ENCODE measurements around the gene RESP18. TPM values are rescaled to one million over a fixed set of nuclear protein-coding genes. Genes with fewer than 3 reads are reported as not detected.

Gene RESP18
- total and polyA plus RNA-seq, 4 donors = not detected

- DNase-seq (no peak), ATAC-seq (ENCODE audit: insufficient read depth, low FRiP score) (no peak)
- Histone ChIP-seq H3K27me3 (ENCODE audit: control insufficient read depth in 3 of 3, insufficient read depth in 3 of 3, low read length in 2 of 3) (peaks cover 0 to 5% (median 0%) of the 10 kb centered on the region in 3 donors), H3K36me3 (ENCODE audit: control insufficient read depth in 4 of 4, insufficient read depth in 4 of 4, low read length in 4 of 4) (no peaks in the 10 kb centered on the region), H3K4me1 (ENCODE audit: control insufficient read depth in 5 of 5, insufficient read depth in 5 of 5, low read length in 5 of 5) (peaks cover 0 to 13% (median 4%) of the 10 kb centered on the region in 5 donors), H3K27ac (ENCODE audit: low read depth in 1 of 2, low read length in 1 of 2) (no peak overlapping the region), H3K9me3 (ENCODE audit: control insufficient read depth in 4 of 4, insufficient read depth in 3 of 4, low read length in 3 of 4) (no peaks in the 10 kb centered on the region), H3K4me3 (no peak overlapping the region), H3K9ac (ENCODE audit: insufficient read depth in 1 of 2, low read length in 2 of 2) (no peak overlapping the region)
- TF ChIP-seq, protein P1, sequence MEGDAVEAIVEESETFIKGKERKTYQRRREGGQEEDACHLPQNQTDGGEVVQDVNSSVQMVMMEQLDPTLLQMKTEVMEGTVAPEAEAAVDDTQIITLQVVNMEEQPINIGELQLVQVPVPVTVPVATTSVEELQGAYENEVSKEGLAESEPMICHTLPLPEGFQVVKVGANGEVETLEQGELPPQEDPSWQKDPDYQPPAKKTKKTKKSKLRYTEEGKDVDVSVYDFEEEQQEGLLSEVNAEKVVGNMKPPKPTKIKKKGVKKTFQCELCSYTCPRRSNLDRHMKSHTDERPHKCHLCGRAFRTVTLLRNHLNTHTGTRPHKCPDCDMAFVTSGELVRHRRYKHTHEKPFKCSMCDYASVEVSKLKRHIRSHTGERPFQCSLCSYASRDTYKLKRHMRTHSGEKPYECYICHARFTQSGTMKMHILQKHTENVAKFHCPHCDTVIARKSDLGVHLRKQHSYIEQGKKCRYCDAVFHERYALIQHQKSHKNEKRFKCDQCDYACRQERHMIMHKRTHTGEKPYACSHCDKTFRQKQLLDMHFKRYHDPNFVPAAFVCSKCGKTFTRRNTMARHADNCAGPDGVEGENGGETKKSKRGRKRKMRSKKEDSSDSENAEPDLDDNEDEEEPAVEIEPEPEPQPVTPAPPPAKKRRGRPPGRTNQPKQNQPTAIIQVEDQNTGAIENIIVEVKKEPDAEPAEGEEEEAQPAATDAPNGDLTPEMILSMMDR (IDR thresholded peaks at IDR 0.05; ENCODE audit: control extremely low read depth, extremely low read depth) = no peak
- 88 to 89% methylated on average over 5 of the region's 5 CpGs for WGBS, 2 donors
Measured at GRCh38 chr2:219293736-219294231, 38.8 kb downstream of the RESP18 start.

DNA sequence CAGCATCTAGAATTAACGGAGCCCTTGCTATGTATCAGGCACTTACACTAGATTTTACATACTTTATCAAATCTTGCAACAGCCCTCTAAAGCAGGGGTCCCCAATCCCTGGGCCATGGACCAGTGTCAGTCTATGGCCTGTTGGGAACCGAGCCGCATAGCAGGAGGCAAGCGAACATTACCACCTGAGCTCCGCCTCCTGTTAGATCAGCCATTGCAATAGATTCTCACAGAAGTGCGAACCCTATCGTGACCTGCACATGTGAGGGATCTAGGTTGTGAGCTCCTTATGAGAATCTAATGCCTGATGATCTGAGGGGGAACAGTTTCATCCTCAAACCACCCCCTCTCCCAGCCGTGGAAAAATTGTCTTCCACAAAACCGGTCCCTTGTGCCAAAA, 39.9 kb downstream of the RESP18 start:
- Histone ChIP-seq H3K27ac (ENCODE audit: low read depth in 1 of 2, low read length in 1 of 2) (no peak overlapping the region), H3K4me3 (no peak overlapping the region), H3K9me3 (ENCODE audit: control insufficient read depth in 4 of 4, insufficient read depth in 3 of 4, low read length in 3 of 4) (no peaks in the 10 kb centered on the region), H3K4me1 (ENCODE audit: control insufficient read depth in 5 of 5, insufficient read depth in 5 of 5, low read length in 5 of 5) (peaks cover 0 to 13% (median 4%) of the 10 kb centered on the region in 5 donors), H3K9ac (ENCODE audit: insufficient read depth in 1 of 2, low read length in 2 of 2) (no peak overlapping the region), H3K36me3 (ENCODE audit: control insufficient read depth in 4 of 4, insufficient read depth in 4 of 4, low read length in 4 of 4) (no peaks in the 10 kb centered on the region), H3K27me3 (ENCODE audit: control insufficient read depth in 3 of 3, insufficient read depth in 3 of 3, low read length in 2 of 3) (peaks cover 0 to 5% (median 0%) of the 10 kb centered on the region in 3 donors)
- DNase-seq = no peak
- WGBS, 2 donors = 92% methylated on average over 9 of the region's 9 CpGs
- no peak for ATAC-seq (ENCODE audit: insufficient read depth, low FRiP score)
- TF ChIP-seq, protein P1 (IDR thresholded peaks at IDR 0.05; ENCODE audit: control extremely low read depth, extremely low read depth) = no peak

DNA sequence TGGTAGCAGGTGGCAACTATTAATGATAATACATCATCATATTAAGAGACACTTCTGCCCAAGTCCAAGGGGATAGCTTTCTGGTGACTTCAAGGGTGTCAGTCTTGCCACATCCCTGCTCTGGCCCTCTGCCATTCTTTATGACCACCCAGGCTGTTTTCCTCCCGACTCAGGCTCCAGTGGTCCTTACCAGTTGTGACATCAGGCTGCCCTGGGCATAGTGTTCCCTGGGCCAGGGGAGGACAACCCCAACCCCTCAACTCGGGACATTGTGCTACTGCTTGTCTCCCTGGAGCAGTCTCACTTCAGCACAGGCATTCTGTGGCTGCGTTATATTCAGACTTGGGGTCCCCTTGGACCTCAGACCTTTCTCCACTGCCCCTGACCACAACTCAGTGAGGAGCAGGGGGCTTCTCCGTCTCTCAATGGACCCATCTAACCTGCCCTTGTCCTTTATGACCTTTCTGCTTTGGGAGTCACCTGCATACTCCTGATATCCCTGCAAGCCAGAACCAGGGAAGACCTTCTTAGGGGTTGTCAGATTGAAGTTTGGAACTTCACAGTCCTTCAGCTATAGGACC, 40.5 kb downstream of the RESP18 start:
- 74 to 81% methylated on average over 4 of the region's 4 CpGs for WGBS, 2 donors
- H3K36me3 ChIP-seq (ENCODE audit: control insufficient read depth in 4 of 4, insufficient read depth in 4 of 4, low read length in 4 of 4) = no peaks in the 10 kb centered on the region
- no peak for ATAC-seq (ENCODE audit: insufficient read depth, low FRiP score)
- peaks cover 0 to 13% (median 4%) of the 10 kb centered on the region in 5 donors for H3K4me1 ChIP-seq (ENCODE audit: control insufficient read depth in 5 of 5, insufficient read depth in 5 of 5, low read length in 5 of 5)
- peaks cover 0 to 5% (median 0%) of the 10 kb centered on the region in 3 donors for H3K27me3 ChIP-seq (ENCODE audit: control insufficient read depth in 3 of 3, insufficient read depth in 3 of 3, low read length in 2 of 3)
- H3K27ac ChIP-seq (ENCODE audit: low read depth in 1 of 2, low read length in 1 of 2) = no peak overlapping the region
- peak in 1 of 3 donors; percentile 14 for DNase-seq
- no peaks in the 10 kb centered on the region for H3K9me3 ChIP-seq (ENCODE audit: control insufficient read depth in 4 of 4, insufficient read depth in 3 of 4, low read length in 3 of 4)
- TF ChIP-seq, protein P1 (IDR thresholded peaks at IDR 0.05; ENCODE audit: control extremely low read depth, extremely low read depth) = no peak
- no peak overlapping the region for H3K9ac ChIP-seq (ENCODE audit: insufficient read depth in 1 of 2, low read length in 2 of 2)
- no peak overlapping the region for H3K4me3 ChIP-seq
